IMR-90 (cell line): ENCODE results near the gene GDF10. TPM values are rescaled to one million over a fixed set of nuclear protein-coding genes. Genes with fewer than 3 reads are reported as not detected.

Experiments used
- ATAC-seq: fragments of 200-7000 bp; cut with Tn5 transposase; 2 replicates; pipeline ENCODE4 v1.9.1; 2020; ENCODE audit warnings: low read depth, mild to moderate bottlenecking, moderate library complexity
- BruUV-seq: library from RNA; stranded (reverse); fragments of 400-500 nt; replicated peaks from 2 replicates; lab custom pipeline; 2021; lab: Mats Ljungman, UMichigan
- CTCF ChIA-PET: fragments of 300-600 bp; formaldehyde crosslinking; extraction: SDS; loops from one replicate; lab custom pipeline; 2021; ENCODE audit warnings: antibody characterized with exemption; lab: Yijun Ruan, JAX
- POLR2A ChIA-PET: fragments of 300-600 bp; sonication (Branson Sonifier 250); formaldehyde crosslinking; loops from one replicate; lab custom pipeline; 2022; ENCODE audit warnings: antibody characterized with exemption; ENCODE audit not compliant: unreplicated experiment; lab: Charles Lee
- DNase-seq: peaks from one replicate; pipeline ENCODE4 v3.0.0; 2013
- H2AFZ ChIP-seq: replicated peaks from 2 replicates; pipeline ENCODE3; 2013; ENCODE audit warnings: low read length, mild to moderate bottlenecking; ENCODE audit not compliant: poor library complexity
- H2AK5ac ChIP-seq: 2 replicates; pipeline ENCODE4 v1.6.1; 2013; ENCODE audit warnings: low read depth, low read length, inconsistent platforms
- H2AK9ac ChIP-seq: replicated peaks from 2 replicates; pipeline ENCODE3; 2013; ENCODE audit warnings: mild to moderate bottlenecking, low read depth, low read length, moderate library complexity; ENCODE audit not compliant: poor library complexity
- H2BK120ac ChIP-seq: 2 replicates; pipeline ENCODE4 v1.6.1; 2013; ENCODE audit warnings: low read depth, low read length, inconsistent platforms
- H2BK15ac ChIP-seq: 3 replicates; pipeline ENCODE4 v1.6.1; 2013; ENCODE audit warnings: low read depth, low read length, inconsistent platforms
- H2BK20ac ChIP-seq: 2 replicates; pipeline ENCODE4 v1.6.1; 2013; ENCODE audit warnings: low read depth, mild to moderate bottlenecking, inconsistent platforms, low read length, moderate library complexity
- H2BK5ac ChIP-seq: 2 replicates; pipeline ENCODE4 v1.6.1; 2013; ENCODE audit warnings: mild to moderate bottlenecking, low read depth, low read length, inconsistent platforms; ENCODE audit not compliant: poor library complexity, severe bottlenecking
- H3K14ac ChIP-seq: replicated peaks from 2 replicates; pipeline ENCODE4 v1.6.1; 2013; ENCODE audit warnings: low read depth, low read length, inconsistent platforms
- H3K18ac ChIP-seq: 2 replicates; pipeline ENCODE4 v1.6.1; 2013; ENCODE audit warnings: low read depth, low read length, control low read depth
- H3K23ac ChIP-seq: 2 replicates; pipeline ENCODE4 v1.6.1; 2013; ENCODE audit warnings: low read depth, low read length, inconsistent platforms
- H3K27ac ChIP-seq: 2 replicates; pipeline ENCODE4 v1.5.1; 2013; ENCODE audit warnings: mild to moderate bottlenecking, control low read depth, low read length; ENCODE audit not compliant: insufficient read depth
- H3K27me3 ChIP-seq: 2 replicates; pipeline ENCODE4 v1.6.1; 2013; ENCODE audit warnings: low read length; ENCODE audit not compliant: control insufficient read depth, insufficient read depth
- H3K36me3 ChIP-seq: 2 replicates; pipeline ENCODE4 v1.6.1; 2013; ENCODE audit warnings: low read length, mixed read lengths; ENCODE audit not compliant: control insufficient read depth, insufficient read depth
- H3K4ac ChIP-seq: 2 replicates; pipeline ENCODE4 v1.6.1; 2013; ENCODE audit warnings: low read depth, low read length, inconsistent platforms
- H3K4me1 ChIP-seq: 2 replicates; pipeline ENCODE4 v1.6.1; 2013; ENCODE audit warnings: low read length, mixed read lengths; ENCODE audit not compliant: control insufficient read depth, insufficient read depth
- H3K4me2 ChIP-seq: 2 replicates; pipeline ENCODE4 v1.6.1; 2013; ENCODE audit warnings: low read depth, mild to moderate bottlenecking, control low read depth, low read length, moderate library complexity
- H3K4me3 ChIP-seq: 2 replicates; pipeline ENCODE4 v1.5.1; 2013; ENCODE audit warnings: low read depth, mild to moderate bottlenecking, control low read depth, low read length, moderate library complexity; ENCODE audit not compliant: insufficient read depth
- H3K56ac ChIP-seq: 2 replicates; pipeline ENCODE4 v1.6.1; 2013; ENCODE audit warnings: low read length, inconsistent platforms; ENCODE audit not compliant: insufficient read depth; ENCODE audit errors: extremely low read depth
- H3K79me1 ChIP-seq, 2 experiments: 2 replicates each; pipeline ENCODE4 v1.6.1; 2013; ENCODE audit warnings: low read length in 2 of 2, inconsistent platforms in 1 of 2, low read depth in 1 of 2
- H3K9ac ChIP-seq: 2 replicates; pipeline ENCODE4 v1.6.1; 2013; ENCODE audit warnings: low read depth, low read length, control low read depth
- H3K9me1 ChIP-seq: 2 replicates; pipeline ENCODE4 v1.6.1; 2013; ENCODE audit warnings: low read length, inconsistent platforms; ENCODE audit not compliant: insufficient read depth
- H3K9me3 ChIP-seq: 2 replicates; pipeline ENCODE4 v1.6.1; 2013; ENCODE audit warnings: low read length; ENCODE audit not compliant: control insufficient read depth, insufficient read depth
- H4K20me1 ChIP-seq: 2 replicates; pipeline ENCODE4 v1.6.1; 2013; ENCODE audit warnings: low read length, inconsistent platforms; ENCODE audit not compliant: insufficient read depth
- H4K5ac ChIP-seq: 2 replicates; pipeline ENCODE4 v1.6.1; 2013; ENCODE audit warnings: mild to moderate bottlenecking, low read depth, low read length, control low read depth
- H4K8ac ChIP-seq, 2 experiments: 2 replicates each; pipeline ENCODE4 v1.6.1; 2013; ENCODE audit warnings: low read depth in 2 of 2, low read length in 2 of 2, control low read depth in 1 of 2, inconsistent platforms in 1 of 2
- H4K91ac ChIP-seq: 2 replicates; pipeline ENCODE4 v1.6.1; 2013; ENCODE audit warnings: low read depth, low read length, inconsistent platforms; ENCODE audit not compliant: insufficient read depth
- BHLHE40 ChIP-seq: fragments of 150-350 bp; IDR thresholded peaks from 2 replicates; pipeline ENCODE4 v1.6.1; 2016; ENCODE audit warnings: mild to moderate bottlenecking, low read depth, low read length
- CEBPB ChIP-seq: IDR thresholded peaks from 2 replicates; pipeline ENCODE4 v1.6.1; 2012; ENCODE audit warnings: low read depth, low read length, improper control_type of control experiment
- CHD1 ChIP-seq: IDR thresholded peaks from 2 replicates; pipeline ENCODE4 v1.6.1; 2012; ENCODE audit warnings: low read depth, low read length, improper control_type of control experiment
- FOS ChIP-seq: fragments of 150-350 bp; IDR thresholded peaks from 2 replicates; pipeline ENCODE4 v1.6.1; 2016; ENCODE audit warnings: low read depth, low read length
- MAFK ChIP-seq: IDR thresholded peaks from 2 replicates; pipeline ENCODE4 v1.6.1; 2012; ENCODE audit warnings: low read depth, low read length, improper control_type of control experiment
- MAZ ChIP-seq: IDR thresholded peaks from 2 replicates; pipeline ENCODE4 v1.6.1; 2012; ENCODE audit warnings: low read depth, mild to moderate bottlenecking, low read length, improper control_type of control experiment, moderate library complexity, borderline replicate concordance
- MXI1 ChIP-seq: IDR thresholded peaks from 2 replicates; pipeline ENCODE4 v1.6.1; 2012; ENCODE audit warnings: low read depth, mild to moderate bottlenecking, low read length, moderate library complexity, borderline replicate concordance
- NFE2L2 ChIP-seq: fragments of 150-350 bp; IDR thresholded peaks from 2 replicates; pipeline ENCODE4 v1.6.1; 2016; ENCODE audit warnings: low read depth, mild to moderate bottlenecking, low read length
- POLR2A ChIP-seq: IDR thresholded peaks from 2 replicates; pipeline ENCODE4 v1.6.1; 2012; ENCODE audit warnings: mild to moderate bottlenecking, low read depth, low read length
- RAD21 ChIP-seq: IDR thresholded peaks from 2 replicates; pipeline ENCODE4 v1.6.1; 2012; ENCODE audit warnings: low read length, improper control_type of control experiment
- RCOR1 ChIP-seq: IDR thresholded peaks from 2 replicates; pipeline ENCODE4 v1.6.1; 2012; ENCODE audit warnings: mild to moderate bottlenecking, low read length, improper control_type of control experiment; ENCODE audit not compliant: insufficient replicate concordance
- RFX5 ChIP-seq: IDR thresholded peaks from 2 replicates; pipeline ENCODE4 v1.8.0; 2012; ENCODE audit warnings: low read depth, mild to moderate bottlenecking, low read length, moderate library complexity
- SMC3 ChIP-seq: fragments of 150-350 bp; IDR thresholded peaks from 2 replicates; pipeline ENCODE4 v1.6.1; 2016; ENCODE audit warnings: low read depth, mild to moderate bottlenecking, antibody characterized with exemption, low read length, moderate library complexity
- WGBS, 2 experiments: methylation state at CpG; one replicate each; pipeline versions ENCODE4 v1.1.5 to v1.1.7; 2013; ENCODE audit warnings: missing lambda C conversion rate in 2 of 2; ENCODE audit not compliant: insufficient read length in 1 of 2; ENCODE audit errors: extremely low coverage in 2 of 2; 5-methylcytosine and 5-hydroxymethylcytosine counted together
- dilution Hi-C: fragments of 300-500 bp; cut with HindIII; formaldehyde crosslinking; loops from one replicate; pipeline ENCODE4 v1.14.3; 2018; ENCODE audit warnings: low sequenced_read_pairs; ENCODE audit not compliant: unreplicated experiment
- in situ Hi-C: fragments of 300-500 bp; cut with MboI; formaldehyde crosslinking; loops from 3 replicates; pipeline ENCODE4 v1.14.3; 2019; ENCODE audit warnings: low sequenced_read_pairs, inconsistent platforms, mixed read lengths
- intact Hi-C: fragments of 100-400 bp; cut with micrococcal nuclease; formaldehyde crosslinking; loops from 2 replicates; pipeline ENCODE4 v1.10.0; 2022
- polyA plus RNA-seq, 3 experiments: library from polyadenylated mRNA; depleted of rRNA; stranded (reverse); fragments of >200 nt; gene quantifications; 2 replicates each; pipeline ENCODE4 v1.2.3, GENCODE V29; 2012; ENCODE audit warnings: low replicate concordance in 1 of 3
- total RNA-seq: library from RNA; depleted of rRNA; stranded (reverse); fragments of >200 nt; gene quantifications from 2 replicates; pipeline ENCODE4 v1.2.3, GENCODE V29; 2012
- TF ChIP-seq, protein P1 (sequence below): fragments of 150-350 bp; IDR thresholded peaks from 2 replicates; pipeline ENCODE4 v1.6.1; 2016; ENCODE audit warnings: low read depth, mild to moderate bottlenecking, low read length, moderate library complexity, borderline replicate concordance
- TF ChIP-seq, protein P2 (sequence below): conservative IDR thresholded peaks from 2 replicates; pipeline ENCODE4 v1.5.1; 2012; ENCODE audit warnings: mild to moderate bottlenecking, low read depth, low read length, improper control_type of control experiment
- TF ChIP-seq, protein P3 (sequence below): fragments of 150-350 bp; IDR thresholded peaks from 2 replicates; pipeline ENCODE4 v1.6.1; 2017; ENCODE audit warnings: mild to moderate bottlenecking, antibody characterized with exemption, low read length, low read depth

The GDF10 gene
- total and polyA plus RNA-seq, 2 of the 4 experiments (the other 2 are of a cell fraction): 0.34 TPM; not detected in 1

DNA sequence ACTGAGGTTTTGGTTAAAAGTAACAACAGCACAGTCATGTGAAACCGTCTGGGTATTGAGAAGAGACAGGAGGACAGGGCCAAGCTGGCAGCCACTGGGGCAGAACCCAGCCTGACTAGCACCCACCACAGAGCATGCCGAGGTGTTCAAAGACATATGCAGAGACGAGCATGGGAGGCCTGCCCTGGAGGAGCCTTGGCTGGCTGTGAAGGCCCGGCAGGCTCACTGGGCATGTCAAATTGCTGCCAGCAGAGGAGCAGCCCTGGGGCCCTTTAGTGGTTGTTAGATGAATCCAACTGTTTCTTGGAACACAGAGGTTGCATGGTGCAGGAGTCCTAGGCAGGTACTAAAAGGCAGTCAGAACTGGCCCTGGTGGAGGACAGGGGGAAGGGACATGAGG is 17.3 kb downstream of the GDF10 start:
- Histone ChIP-seq H2BK120ac (no peak overlapping the region), H3K9me1 (no peaks in the 10 kb centered on the region), H2AK5ac (no peak overlapping the region), H3K27me3 (peaks cover 25% of the 10 kb centered on the region), H3K9me3 (no peaks in the 10 kb centered on the region), H3K4ac (no peak overlapping the region), H3K14ac (no peak overlapping the region), H2AK9ac (no peak overlapping the region), H2AFZ (no peak overlapping the region), H4K20me1 (no peaks in the 10 kb centered on the region), H3K4me3 (no peak overlapping the region), H3K4me2 (no peak overlapping the region), H3K18ac (no peak overlapping the region), H3K23ac (no peak overlapping the region), H3K79me1 (no peaks in the 10 kb centered on the region), H2BK15ac (no peak overlapping the region), H2BK5ac (no peak overlapping the region), H4K91ac (no peak overlapping the region), H4K5ac (no peak overlapping the region), H3K27ac (no peak overlapping the region), H3K9ac (no peak overlapping the region), H3K4me1 (no peaks in the 10 kb centered on the region), H2BK20ac (no peak overlapping the region), H3K36me3 (no peaks in the 10 kb centered on the region), H3K56ac (no peak overlapping the region), H4K8ac (no peak overlapping the region)
- BruUV-seq: no TSS peak
- CTCF ChIA-PET: interaction anchor here (1.2 kb wide), 1 partner anchor 270 kb away, joined by 4 read pairs; no protein-coding TSS in a partner anchor
- WGBS, 2 experiments: 35% methylated on average over 2 of the region's 4 CpGs; no CpG with 5 or more reads in 1 of the 2 experiments
- dilution Hi-C loops: no loop called here
- ATAC-seq (no peak), DNase-seq (no peak)
- intact Hi-C loops: loop anchor here (10.0 kb wide), 1 partner anchor 322 kb away; no protein-coding TSS in a partner anchor
- POLR2A ChIA-PET: no interaction called here
- no peak for TF ChIP-seq NFE2L2
- TF ChIP-seq MXI1: no peak
- TF ChIP-seq SMC3: no peak
- no peak for TF ChIP-seq CEBPB
- TF ChIP-seq MAZ: no peak
- TF ChIP-seq MAFK: no peak
- no peak for TF ChIP-seq BHLHE40
- TF ChIP-seq, protein P1, sequence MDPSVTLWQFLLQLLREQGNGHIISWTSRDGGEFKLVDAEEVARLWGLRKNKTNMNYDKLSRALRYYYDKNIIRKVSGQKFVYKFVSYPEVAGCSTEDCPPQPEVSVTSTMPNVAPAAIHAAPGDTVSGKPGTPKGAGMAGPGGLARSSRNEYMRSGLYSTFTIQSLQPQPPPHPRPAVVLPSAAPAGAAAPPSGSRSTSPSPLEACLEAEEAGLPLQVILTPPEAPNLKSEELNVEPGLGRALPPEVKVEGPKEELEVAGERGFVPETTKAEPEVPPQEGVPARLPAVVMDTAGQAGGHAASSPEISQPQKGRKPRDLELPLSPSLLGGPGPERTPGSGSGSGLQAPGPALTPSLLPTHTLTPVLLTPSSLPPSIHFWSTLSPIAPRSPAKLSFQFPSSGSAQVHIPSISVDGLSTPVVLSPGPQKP: no peak
- no peak for TF ChIP-seq RAD21
- TF ChIP-seq, protein P2, sequence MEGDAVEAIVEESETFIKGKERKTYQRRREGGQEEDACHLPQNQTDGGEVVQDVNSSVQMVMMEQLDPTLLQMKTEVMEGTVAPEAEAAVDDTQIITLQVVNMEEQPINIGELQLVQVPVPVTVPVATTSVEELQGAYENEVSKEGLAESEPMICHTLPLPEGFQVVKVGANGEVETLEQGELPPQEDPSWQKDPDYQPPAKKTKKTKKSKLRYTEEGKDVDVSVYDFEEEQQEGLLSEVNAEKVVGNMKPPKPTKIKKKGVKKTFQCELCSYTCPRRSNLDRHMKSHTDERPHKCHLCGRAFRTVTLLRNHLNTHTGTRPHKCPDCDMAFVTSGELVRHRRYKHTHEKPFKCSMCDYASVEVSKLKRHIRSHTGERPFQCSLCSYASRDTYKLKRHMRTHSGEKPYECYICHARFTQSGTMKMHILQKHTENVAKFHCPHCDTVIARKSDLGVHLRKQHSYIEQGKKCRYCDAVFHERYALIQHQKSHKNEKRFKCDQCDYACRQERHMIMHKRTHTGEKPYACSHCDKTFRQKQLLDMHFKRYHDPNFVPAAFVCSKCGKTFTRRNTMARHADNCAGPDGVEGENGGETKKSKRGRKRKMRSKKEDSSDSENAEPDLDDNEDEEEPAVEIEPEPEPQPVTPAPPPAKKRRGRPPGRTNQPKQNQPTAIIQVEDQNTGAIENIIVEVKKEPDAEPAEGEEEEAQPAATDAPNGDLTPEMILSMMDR: no peak
- TF ChIP-seq, protein P3, sequence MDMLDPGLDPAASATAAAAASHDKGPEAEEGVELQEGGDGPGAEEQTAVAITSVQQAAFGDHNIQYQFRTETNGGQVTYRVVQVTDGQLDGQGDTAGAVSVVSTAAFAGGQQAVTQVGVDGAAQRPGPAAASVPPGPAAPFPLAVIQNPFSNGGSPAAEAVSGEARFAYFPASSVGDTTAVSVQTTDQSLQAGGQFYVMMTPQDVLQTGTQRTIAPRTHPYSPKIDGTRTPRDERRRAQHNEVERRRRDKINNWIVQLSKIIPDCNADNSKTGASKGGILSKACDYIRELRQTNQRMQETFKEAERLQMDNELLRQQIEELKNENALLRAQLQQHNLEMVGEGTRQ: no peak
- no peak for TF ChIP-seq POLR2A
- no peak for TF ChIP-seq FOS
- TF ChIP-seq RCOR1: no peak
- no peak for TF ChIP-seq RFX5
- TF ChIP-seq CHD1: no peak
- in situ Hi-C loops: no loop called here
